ENCODE data around the gene CITED1.

GRCh38 chrX:72270316-72270866, 35.3 kb downstream of the CITED1 start:
- TF ChIP-seq CTCF (conservative IDR thresholded peaks at IDR 0.05 in 1 of 2, IDR thresholded peaks at IDR 0.05 in 1 of 2; ENCODE audit: extremely low read depth in 1 of 2, insufficient read depth in 1 of 2, low read depth in 1 of 2, low read length in 2 of 2) (no peak), EZH2 (IDR thresholded peaks at IDR 0.05; ENCODE audit: borderline replicate concordance, low read length) (no peak)
